HG03571 (cell line): ENCODE data around the gene CCT6B.
A peak's percentile ranks its signal among the peaks of the same experiment; 100 is the strongest.
"Not testable (repeated sequence)": the region's sequence is repeated elsewhere in the genome, so short reads cannot be mapped to it uniquely, and the experiment has no call there.

Experiments
- ATAC-seq: cut with Tn5 transposase; IDR thresholded peaks from one replicate; pipeline ENCODE4 v1.9.1; 2021; ENCODE audit not compliant: unreplicated experiment

CCT6B gene, protein sequence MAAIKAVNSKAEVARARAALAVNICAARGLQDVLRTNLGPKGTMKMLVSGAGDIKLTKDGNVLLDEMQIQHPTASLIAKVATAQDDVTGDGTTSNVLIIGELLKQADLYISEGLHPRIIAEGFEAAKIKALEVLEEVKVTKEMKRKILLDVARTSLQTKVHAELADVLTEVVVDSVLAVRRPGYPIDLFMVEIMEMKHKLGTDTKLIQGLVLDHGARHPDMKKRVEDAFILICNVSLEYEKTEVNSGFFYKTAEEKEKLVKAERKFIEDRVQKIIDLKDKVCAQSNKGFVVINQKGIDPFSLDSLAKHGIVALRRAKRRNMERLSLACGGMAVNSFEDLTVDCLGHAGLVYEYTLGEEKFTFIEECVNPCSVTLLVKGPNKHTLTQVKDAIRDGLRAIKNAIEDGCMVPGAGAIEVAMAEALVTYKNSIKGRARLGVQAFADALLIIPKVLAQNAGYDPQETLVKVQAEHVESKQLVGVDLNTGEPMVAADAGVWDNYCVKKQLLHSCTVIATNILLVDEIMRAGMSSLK

DNA sequence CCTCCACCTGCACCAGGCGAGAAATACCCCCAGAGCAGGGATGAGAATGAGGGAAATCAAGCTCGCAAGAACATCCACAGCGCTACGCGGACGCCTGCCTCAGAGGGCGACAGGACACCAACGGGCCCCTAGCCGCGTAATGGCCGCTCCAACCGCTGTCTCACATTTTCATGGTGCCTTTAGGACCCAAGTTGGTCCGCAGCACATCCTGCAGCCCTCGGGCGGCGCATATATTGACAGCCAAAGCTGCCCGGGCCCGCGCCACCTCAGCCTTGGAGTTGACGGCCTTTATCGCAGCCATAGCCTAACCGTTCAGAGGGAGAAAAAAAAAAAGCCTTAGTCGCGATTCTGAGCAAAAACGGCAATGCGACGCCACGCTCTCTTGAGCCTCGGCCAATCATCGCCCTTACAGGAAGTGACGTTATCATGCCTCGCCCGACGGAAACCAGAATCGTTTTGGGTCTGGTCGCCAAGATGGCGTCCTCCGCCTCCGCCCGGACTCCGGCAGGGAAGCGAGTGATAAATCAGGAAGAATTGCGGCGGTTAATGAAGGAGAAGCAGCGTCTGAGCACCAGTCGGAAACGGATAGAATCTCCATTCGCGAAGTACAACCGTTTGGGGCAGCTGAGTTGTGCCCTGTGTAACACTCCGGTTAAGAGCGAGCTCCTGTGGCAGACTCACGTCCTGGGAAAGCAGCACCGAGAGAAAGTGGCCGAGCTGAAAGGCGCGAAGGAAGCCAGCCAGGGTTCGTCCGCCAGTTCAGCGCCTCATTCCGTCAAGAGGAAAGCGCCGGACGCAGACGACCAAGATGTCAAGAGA is at the start of gene CCT6B, which contains the start of gene ZNF830:
Gene CCT6B (minus strand): TSS at position 368 of the 819 bp plus-strand sequence. CDS start 67 bp downstream, at position 301.
Gene ZNF830 (plus strand): TSS at position 448 of the 819 bp plus-strand sequence. CDS start 27 bp downstream, at position 475.
- ATAC-seq, result peak; percentile 84

DNA sequence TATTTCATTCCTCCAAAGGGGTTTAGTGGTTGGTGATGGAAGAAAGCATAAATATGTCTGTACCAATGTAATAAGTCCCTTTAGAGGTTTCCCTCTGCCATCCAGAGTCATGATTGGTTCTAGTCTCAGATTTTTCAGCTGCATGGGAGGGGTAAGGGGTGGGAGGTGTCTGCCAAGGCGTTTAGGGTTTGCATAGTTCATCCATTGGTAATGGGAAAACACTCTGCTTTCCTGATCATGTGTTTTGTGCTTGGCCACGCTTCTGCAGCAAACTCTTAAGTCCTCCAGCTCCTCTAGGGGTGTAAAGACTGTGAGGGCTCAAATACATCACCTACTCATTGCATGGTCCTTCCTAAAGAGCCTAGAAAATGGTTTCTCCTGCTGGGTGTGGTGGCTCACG is 48.8 kb upstream of the CCT6B start:
- ATAC-seq, result no peak

DNA sequence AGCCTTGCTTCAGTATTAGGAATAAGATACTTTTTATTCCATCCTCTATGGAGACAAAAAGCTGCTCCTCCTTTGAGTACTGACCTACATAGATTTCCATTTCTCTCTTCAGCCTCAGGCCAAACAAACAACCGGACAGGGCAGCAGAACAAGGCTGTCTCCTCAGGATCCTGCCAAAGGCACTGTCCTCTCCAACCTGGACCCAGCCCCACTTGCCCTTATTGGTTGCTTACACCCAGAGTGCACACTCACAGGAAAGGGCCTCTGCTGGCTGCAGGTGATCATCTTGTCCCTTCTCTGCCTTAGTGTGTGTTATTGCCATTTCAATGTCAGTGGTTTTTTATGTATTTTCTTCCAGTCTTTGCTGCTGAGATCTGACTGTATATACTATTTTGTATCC is 45.7 kb upstream of the CCT6B start:
- ATAC-seq, result no peak

GRCh38 chr17:35006345-35006744 is 45.1 kb upstream of the CCT6B start:
- ATAC-seq, result no peak

- ATAC-seq, result no peak
Observed at GRCh38 chr17:35003778-35004177, 42.5 kb upstream of the CCT6B start.

DNA sequence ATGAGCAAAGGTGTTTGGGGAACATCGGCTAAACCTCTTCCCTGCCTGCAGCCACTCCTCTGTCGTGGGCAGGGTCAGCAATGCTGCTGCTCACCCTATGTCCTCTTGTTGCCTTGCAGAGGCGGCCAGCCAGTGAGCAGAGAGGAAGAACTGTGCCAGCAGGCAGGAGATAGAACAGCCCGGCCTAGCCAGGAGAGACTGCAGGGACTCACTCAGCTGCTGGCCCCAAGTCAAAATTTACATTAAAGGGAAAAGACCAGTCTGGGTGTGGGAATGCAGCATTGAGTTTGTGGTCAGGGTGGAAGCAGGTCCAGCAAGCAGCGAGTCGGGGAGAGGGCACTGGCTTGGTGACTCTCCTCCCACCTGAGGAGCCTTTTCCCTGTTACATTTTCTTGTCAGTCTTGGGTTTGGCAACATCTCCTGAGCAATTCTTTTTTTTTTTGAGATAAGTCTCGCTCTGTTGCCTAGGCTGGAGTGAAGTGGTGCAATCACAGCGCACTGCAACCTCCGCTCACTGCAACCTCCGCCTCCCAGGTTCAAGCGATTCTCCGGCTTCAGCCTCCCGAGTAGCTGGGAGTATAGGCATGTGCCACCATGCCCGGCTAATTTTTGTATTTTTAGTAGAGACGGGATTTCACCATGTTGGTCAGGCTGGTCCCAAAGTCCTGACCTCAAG is 41.8 kb upstream of the CCT6B start:
- no peak for ATAC-seq

DNA sequence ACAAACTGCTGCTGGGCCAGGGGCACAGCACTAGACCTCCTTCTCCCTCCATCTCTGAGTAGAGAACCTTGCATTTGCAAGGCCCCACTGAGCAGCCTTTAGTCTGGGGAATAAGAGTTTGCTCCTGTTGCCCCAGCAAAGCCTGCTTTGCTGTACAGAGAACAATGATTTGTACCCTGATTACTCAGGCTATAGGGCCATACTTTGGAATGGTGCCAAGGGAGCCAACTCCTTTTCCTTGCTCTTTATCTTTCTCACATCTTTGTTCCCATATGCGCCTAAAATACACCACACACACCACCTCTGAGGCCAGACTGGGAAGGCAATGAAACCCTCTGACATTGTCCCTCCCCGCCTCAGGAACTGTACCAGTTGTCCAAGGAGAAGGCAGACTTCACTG is 40.3 kb upstream of the CCT6B start:
- ATAC-seq, result no peak

GRCh38 chr17:35000965-35001364 is 39.7 kb upstream of the CCT6B start:
- not testable (repeated sequence) for ATAC-seq

DNA sequence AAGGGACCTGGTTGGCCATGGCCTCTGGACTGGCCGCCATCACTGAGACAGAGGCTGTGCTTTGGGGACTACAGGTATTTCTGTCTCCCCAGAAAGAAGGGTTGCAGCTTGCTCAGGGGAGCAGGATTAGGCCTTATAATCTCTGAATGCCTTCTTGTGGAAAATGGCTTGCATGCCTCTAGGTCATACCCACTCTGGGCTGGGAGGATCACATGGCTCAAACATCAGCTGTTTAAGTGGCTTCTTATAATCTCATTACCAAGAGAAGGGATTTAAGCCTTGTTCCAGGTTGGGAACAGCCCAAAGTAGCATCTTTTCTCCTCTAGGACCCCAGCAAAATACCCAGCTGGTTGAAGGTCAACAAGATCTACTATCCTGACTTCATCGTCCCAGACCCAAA is 38.2 kb upstream of the CCT6B start:
- no peak for ATAC-seq

GRCh38 chr17:34998205-34998604 is 36.9 kb upstream of the CCT6B start:
- no peak for ATAC-seq

GRCh38 chr17:34997355-34997862 is 36.1 kb upstream of the CCT6B start:
- no peak for ATAC-seq

DNA sequence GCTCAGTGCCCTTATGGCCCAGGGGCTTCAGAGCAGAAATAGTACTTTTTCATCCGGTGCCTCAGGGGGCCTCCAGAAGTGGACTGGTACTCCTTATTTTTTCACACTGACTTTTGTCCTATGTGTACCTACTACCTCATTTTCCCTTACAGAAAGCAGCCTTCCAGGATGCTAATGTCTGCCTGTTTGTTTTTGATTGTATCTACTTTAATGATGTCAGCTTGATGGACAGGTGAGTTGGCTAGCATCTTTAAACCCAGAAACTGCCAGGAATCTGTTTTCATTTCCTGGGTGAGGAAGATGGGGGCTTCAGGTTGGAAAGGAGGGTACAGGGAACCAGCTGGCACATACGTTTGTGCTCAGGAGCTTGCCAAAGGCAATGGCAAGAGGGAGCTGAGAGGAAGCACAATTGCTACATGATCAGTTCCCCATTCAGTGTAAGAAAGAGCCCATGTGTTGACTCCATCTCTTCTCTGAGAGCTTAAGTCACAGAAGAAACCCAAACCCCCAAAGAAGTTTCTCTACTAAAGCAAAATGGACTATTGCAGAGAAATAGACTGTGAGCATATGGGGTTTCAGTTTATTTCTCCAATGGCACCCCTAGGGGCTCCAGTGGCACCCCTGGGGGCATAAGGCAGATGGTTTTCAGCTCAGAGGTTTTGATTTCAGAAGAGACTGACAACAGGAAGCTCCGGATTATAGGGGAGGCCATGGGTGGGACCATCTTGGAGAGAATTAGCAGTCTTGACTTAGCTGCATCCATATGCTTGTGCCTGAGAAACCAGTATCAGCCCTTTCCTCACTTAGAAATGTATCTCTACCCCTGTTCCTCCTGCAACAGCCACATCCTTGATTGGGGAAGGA is 35.4 kb upstream of the CCT6B start:
- ATAC-seq, result no peak

DNA sequence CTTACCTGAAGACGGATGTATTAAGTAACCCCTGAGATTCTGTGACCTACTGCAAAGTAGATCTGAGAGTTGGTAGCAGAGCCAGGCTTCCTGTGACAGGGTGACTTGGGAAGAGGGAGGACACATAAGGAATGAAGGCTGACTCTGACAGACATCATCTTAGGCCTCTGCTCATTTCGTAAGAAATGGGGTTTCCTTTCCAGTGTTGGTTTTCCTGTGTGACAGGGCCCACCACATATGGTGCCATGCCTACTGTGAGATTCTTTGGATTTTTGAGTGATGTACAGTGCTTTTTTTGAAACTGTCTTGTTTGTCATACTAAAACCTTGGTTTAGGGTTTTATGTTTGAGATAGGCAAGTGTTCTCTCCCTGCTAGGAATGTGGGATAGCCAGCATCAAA is 31.8 kb upstream of the CCT6B start:
- no peak for ATAC-seq

DNA sequence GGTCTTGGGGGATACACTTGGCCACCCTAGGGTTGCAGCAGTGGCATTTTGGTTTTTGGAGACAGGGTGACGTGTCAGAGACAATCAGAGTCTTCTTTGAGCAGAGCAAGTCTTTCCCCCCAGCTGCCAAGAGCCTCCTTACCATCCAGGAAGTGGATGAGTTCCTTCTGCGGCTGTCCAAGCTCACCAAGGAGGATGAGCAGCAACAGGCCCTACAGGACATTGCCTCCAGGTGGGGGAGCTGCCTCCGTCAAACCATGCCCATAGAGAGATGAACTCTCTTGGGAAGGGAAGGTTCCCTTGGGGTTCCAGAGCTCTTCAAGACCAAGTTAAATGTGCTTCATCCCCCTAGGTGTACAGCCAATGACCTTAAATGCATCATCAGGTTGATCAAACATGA is 30.3 kb upstream of the CCT6B start:
- no peak for ATAC-seq

- ATAC-seq, result no peak
Observed at GRCh38 chr17:34990921-34991365, 29.7 kb upstream of the CCT6B start.

DNA sequence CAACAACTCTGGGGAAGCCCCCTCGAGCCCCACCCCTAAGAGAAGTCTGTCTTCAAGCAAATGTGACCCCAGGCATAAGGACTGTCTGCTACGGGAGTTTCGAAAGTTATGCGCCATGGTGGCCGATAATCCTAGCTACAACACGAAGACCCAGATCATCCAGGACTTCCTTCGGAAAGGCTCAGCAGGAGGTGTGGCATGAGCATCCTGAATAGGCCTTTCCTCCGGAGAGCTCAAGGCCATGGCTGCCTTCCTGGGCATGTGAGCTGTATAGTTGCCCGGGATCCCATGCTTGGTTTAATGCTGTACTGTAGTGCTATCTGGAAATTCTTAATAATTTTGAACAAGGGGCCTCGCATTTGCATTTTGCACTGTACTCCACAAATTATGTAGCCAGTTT is 28.2 kb upstream of the CCT6B start:
- ATAC-seq, result no peak

- no peak for ATAC-seq
Observed at GRCh38 chr17:34988644-34989043, 27.4 kb upstream of the CCT6B start.

- ATAC-seq, result no peak
Observed at GRCh38 chr17:34987232-34987631, 26.0 kb upstream of the CCT6B start.

GRCh38 chr17:34981538-34982241 is 20.4 kb upstream of the CCT6B start:
- ATAC-seq, result no peak
